RWPE1 (cell line): ENCODE data around the gene B3GALT6.
A peak's percentile ranks its signal among the peaks of the same experiment; 100 is the strongest.

Source experiments
- CTCF ChIA-PET: fragments of 350-600 bp; sonication (Branson Sonifier 250); formaldehyde crosslinking; extraction: SDS; loops from one replicate; lab custom pipeline; 2021; lab: Yijun Ruan, JAX
- POLR2A ChIA-PET: fragments of 400-600 bp; formaldehyde crosslinking; extraction: SDS; loops from one replicate; lab custom pipeline; 2020; ENCODE audit warnings: antibody characterized with exemption; ENCODE audit not compliant: low non-redundant PET; lab: Yijun Ruan, JAX
- DNase-seq: peaks from one replicate; pipeline ENCODE4 v3.0.0; 2012; ENCODE audit warnings: low spot score
- H3K27ac ChIP-seq: fragments of 450-650 bp; 2 replicates; pipeline ENCODE4 v1.5.1; 2017
- CTCF ChIP-seq: fragments of 450-650 bp; conservative IDR thresholded peaks from 2 replicates; pipeline ENCODE4 v1.5.1; 2017; ENCODE audit warnings: low read depth, mild to moderate bottlenecking

The B3GALT6 gene

DNA sequence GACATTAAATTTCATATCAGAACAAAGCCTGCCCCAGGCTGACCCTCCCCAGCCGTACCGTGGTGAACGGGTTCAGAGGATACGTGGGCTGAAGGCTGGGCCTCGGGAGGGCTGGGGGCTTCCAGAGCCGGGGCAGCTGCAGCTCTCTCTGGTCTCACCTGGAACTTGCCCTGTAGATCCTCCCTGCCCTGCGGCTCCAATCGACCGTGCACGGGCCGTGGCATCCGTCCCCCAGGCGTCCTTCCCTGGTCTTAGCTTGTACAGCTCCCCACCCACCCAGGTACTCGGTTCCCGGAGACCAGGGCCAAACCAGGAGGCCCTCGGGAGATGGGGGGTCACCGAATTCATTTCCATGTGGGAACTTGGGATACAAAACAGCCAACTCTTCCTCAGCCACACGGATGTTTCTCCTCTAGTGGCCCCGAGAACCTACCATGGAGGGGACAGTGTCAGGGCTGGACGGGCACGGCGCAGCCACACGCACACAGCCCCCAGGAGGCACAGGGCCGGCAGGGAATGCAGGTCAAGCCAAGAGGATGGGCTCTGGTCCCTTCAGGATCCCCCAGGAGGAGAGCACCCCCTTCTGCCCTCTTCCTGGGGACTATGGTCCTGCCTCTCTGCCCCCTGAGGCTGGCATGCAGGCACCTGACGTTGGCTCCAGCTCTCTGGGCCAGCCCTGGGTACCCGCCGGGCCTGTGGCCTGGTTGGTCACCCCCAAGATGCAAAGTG lies 3.1 kb downstream of the B3GALT6 start:
- no peak for TF ChIP-seq CTCF
- CTCF ChIA-PET = no interaction called here
- no peak for DNase-seq
- H3K27ac ChIP-seq = peak overlapping the region; percentile 81
- POLR2A ChIA-PET = interaction anchor here (0.5 kb wide), 1 partner anchor 22 kb away, joined by 6 read pairs; no protein-coding TSS in a partner anchor

DNA sequence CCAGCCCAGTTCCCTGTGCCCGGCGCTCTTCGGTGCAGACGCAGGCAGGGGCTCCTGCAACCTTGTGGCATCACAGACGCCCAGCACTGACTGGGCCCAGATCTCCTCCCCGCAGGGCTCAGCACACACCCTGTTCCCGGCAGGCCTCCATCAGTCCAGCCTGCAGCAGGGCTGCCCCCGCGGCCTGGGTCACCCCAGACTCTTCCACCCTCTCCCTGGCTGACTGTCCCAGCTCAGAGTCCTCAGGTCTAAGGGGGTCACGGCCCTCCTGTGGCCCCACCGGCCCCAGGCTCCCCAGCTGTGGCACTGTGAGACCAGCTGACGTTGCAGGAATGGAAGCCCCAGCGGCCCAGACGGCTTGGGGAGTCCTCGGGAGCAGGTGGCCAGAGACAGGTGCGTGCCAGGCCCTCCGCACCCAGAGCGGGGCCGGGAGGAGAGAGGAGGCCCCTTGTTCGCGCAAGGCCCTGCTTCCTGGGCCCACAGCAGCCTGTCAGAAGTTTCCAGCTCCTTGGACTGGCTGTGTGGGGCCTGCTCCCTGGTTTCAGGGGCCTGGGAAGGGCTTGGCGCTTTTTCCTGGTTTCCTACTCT lies 4.2 kb downstream of the B3GALT6 start:
- DNase-seq = no peak
- ChIA-PET CTCF (interaction anchor here (0.6 to 2.7 kb wide), 2 partner anchors 114 to 307 kb away, joined by 3 to 8 read pairs; no protein-coding TSS in a partner anchor), POLR2A (no interaction called here)
- peak overlapping the region; percentile 81 for H3K27ac ChIP-seq
- TF ChIP-seq CTCF = no peak

DNA sequence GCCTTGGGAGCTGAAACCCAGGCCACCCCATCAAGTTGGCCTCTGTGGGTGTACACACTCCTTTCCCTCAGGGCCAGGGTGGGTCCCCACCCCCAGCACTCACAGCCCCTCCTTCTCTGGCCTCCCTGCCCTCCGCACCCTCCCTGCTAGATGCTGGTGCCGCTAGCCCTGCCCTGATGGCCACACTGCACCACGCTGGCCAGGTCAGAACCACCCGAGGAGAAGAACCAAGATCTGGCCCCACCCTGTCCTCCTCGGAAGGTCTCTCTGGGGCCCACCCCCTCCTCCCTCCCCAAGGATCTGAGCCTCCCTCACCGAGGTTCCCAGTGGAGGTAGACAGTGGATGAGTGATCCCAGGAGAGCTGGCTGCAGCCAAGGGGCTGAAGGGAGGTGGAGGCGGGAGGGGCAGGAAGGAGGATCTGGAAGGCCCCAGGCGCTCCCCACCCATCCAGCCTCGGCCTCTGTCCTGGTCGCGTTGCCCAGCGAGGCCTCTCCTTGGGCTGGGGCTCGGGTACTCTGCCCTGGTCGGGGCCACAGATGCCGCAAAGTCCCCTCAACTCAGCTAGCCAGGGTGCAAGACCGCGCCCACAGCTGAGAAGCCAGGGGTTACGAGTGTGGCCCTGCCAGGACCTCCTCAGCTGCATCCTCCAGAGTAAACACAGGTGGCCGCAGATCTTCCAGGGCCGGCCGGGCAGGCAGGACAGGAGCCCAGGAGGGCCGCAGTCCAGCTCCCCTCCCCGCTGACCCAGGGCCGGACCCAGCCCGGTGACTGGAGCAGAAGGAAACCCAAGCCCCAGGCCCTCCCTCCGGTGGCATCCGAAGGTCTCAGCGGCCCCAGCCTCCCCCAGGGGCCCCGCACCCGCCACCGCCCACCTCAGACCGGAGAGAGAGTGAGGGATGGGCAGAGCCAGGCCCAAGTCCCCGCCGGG lies 5.2 kb downstream of the B3GALT6 start:
- POLR2A ChIA-PET = interaction anchor here (0.9 kb wide), 1 partner anchor 9 kb away, joined by 3 read pairs; no protein-coding TSS in a partner anchor
- CTCF ChIA-PET = interaction anchor here (0.6 to 2.7 kb wide), 2 partner anchors 115 to 308 kb away, joined by 3 to 8 read pairs; no protein-coding TSS in a partner anchor
- peak overlapping the region; percentile 81 for H3K27ac ChIP-seq
- TF ChIP-seq CTCF = no peak
- DNase-seq = no peak

DNA sequence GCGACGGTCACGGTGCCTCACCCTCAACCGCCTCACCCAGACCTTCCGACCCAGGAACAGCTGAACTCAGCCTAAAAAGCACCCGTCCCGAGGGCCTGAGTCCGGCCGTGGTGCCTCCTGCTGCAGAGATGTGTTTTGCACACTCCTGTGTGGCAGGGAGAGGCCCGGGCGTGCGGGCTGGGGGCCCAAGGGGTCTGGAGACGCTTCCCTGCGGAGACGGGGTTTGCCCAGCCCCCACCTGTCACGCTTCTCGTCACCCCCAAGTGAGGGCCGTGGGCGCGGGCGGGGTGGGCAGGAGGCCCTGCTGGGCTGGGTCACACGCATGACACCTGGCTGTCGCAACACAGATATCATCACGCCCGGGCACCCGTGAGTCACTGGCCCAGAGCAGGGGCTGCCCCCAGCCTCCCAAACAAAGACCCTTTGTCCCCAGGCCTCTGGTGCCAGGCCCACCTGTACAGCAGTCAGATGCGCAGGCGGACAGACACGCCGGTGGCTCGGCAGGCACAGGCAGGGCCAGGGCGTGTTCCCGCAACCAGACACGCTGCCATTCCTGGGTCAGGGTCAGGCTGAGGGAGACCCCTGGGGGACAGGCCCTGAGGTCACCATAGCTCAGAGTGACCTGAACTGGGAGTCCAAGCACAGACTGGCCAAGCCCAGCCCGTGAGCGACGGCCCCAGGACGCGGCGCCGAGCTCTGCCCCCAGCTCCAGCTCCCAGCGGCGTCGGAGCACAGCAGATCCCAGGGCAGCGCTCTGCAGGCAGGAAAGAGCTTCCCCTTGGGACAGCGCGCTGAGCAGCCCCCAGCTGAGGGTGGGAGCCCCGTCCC lies 6.1 kb downstream of the B3GALT6 start:
- POLR2A ChIA-PET = interaction anchor here (0.9 kb wide), 1 partner anchor 8 kb away, joined by 3 read pairs; no protein-coding TSS in a partner anchor
- TF ChIP-seq CTCF = no peak

DNA sequence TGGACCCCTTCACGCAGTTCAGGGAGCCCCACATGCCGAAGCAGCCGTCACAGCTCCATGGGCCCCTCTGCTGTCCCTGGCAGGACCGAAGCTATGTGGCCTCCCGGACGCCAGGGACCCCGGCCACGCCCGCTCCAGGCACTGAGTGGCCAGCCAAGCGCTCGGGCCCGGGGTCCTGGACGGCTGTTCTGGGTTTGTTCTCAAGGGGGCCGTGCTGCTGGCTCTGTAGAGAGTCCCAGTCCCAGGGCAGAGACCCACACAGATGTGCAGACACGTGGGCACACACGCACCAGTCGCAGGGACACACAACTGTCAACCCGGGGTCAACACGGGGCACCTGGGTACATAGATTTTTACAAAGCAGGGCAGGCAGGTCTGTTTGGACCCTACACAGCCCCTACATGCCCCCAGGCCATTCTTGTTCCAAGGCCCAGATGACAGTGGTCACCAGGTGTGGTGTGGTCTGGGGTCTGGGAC lies 6.7 kb downstream of the B3GALT6 start:
- no peak for TF ChIP-seq CTCF
- ChIA-PET POLR2A (no interaction called here), CTCF (interaction anchor here (1.2 to 1.7 kb wide), 2 partner anchors 53 to 117 kb away, joined by 6 to 11 read pairs; no protein-coding TSS in a partner anchor)
- H3K27ac ChIP-seq = peak overlapping the region; percentile 81
- DNase-seq = no peak

More for the DNA sequence above, 6.1 kb downstream of the B3GALT6 start:
- peak overlapping the region; percentile 81 for H3K27ac ChIP-seq
- DNase-seq = no peak
- CTCF ChIA-PET = interaction anchor here (1.7 to 2.7 kb wide), 2 partner anchors 53 to 116 kb away, joined by 8 to 11 read pairs; no protein-coding TSS in a partner anchor
